LoVo (cell line): ENCODE data around the gene GORASP1.
"Not testable (repeated sequence)": the region's sequence is repeated elsewhere in the genome, so short reads cannot be mapped to it uniquely, and the experiment has no call there.

Experiments used
- DNase-seq: peaks from one replicate; pipeline ENCODE4 v3.0.0-alpha.2; 2016; ENCODE audit warnings: low spot score

GORASP1 gene

GRCh38 chr3:39064646-39065045 lies 42.8 kb downstream of the GORASP1 start:
- DNase-seq: no peak

GRCh38 chr3:39063143-39063542 lies 44.3 kb downstream of the GORASP1 start:
- DNase-seq: no peak

- DNase-seq: no peak
Observed at GRCh38 chr3:39062180-39062579, 45.2 kb downstream of the GORASP1 start.

GRCh38 chr3:39061228-39061627 lies 46.2 kb downstream of the GORASP1 start:
- DNase-seq: not testable (repeated sequence)

- no peak for DNase-seq
Observed at GRCh38 chr3:39056151-39056550, 51.3 kb downstream of the GORASP1 start.

DNA sequence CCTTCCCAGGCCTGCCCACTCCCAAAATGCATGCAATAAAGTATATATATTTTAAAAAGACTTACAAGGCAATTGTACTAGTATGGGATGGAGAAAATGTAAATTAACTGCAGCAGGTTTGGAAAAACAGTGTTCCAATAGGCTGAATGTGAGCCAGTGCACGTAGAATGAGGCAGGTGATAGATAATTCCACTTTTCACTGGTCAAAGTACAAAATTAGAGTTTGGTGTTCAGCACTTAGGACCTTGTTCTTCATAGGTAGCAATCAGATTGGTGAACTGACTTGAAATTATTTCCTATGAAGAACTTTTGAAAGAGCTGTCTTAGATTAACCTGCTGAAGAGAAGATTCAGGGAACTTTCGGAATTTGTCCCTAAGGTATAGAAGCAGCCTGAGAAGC lies 53.7 kb downstream of the GORASP1 start:
- no peak for DNase-seq

- DNase-seq: no peak
Observed at GRCh38 chr3:39052583-39052982, 54.8 kb downstream of the GORASP1 start.

- DNase-seq: peak; percentile 92
Observed at GRCh38 chr3:39051649-39052561, 55.5 kb downstream of the GORASP1 start, which contains the start of the genes SCN11A and WDR48. Gene SCN11A, minus strand, starts transcription at chr3:39051944. Its CDS starts 101,582 bp downstream, at chr3:38950362. Gene WDR48, plus strand, starts transcription at chr3:39052016. Its CDS starts 10 bp downstream, at chr3:39052026.

GRCh38 chr3:39050029-39050428 lies 57.4 kb downstream of the GORASP1 start:
- DNase-seq: no peak
